GM19467 (cell line): ENCODE measurements around the gene ARHGAP4.
A peak's percentile ranks its signal among the peaks of the same experiment; 100 is the strongest.

Experiments
- ATAC-seq: cut with Tn5 transposase; IDR thresholded peaks from one replicate; pipeline ENCODE4 v1.9.1; 2021; ENCODE audit warnings: mild to moderate bottlenecking, moderate library complexity; ENCODE audit not compliant: unreplicated experiment

The ARHGAP4 gene

DNA sequence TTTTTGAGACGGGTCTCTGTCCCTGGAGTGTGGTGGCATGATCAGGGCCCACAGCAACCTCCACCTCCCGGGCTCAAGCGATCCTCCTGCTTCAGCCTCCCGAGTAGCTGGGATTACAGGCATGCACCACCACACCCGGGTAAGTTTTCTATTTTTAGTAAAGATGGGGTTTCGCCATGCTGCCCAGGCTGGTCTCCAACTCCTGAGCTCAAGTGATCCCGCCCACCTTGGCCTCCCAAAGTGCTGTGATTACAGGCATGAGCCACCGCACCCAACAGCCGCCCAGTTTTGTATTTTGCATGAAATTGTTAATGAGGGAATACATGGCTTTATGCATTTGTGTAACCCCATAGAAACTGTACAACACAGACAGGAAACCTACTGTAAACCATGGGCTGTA is 2.8 kb upstream of the ARHGAP4 start:
- ATAC-seq = no peak

- ATAC-seq = peak; percentile 68
Observed at GRCh38 chrX:153927922-153928760, 2.1 kb upstream of the ARHGAP4 start.

DNA sequence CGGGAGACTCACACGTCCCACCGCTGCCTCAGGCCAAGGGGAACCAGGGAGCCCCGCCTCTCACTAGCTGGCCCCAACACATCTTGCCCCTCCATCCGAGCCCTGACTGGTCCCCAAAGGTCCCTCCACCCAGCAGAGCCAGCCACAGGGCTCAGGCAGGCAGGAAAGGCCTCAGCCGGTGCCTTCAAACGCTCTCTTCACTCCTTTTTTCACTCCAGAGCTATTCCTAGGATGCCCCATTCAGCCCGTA is 1.5 kb upstream of the ARHGAP4 start:
- ATAC-seq = no peak

DNA sequence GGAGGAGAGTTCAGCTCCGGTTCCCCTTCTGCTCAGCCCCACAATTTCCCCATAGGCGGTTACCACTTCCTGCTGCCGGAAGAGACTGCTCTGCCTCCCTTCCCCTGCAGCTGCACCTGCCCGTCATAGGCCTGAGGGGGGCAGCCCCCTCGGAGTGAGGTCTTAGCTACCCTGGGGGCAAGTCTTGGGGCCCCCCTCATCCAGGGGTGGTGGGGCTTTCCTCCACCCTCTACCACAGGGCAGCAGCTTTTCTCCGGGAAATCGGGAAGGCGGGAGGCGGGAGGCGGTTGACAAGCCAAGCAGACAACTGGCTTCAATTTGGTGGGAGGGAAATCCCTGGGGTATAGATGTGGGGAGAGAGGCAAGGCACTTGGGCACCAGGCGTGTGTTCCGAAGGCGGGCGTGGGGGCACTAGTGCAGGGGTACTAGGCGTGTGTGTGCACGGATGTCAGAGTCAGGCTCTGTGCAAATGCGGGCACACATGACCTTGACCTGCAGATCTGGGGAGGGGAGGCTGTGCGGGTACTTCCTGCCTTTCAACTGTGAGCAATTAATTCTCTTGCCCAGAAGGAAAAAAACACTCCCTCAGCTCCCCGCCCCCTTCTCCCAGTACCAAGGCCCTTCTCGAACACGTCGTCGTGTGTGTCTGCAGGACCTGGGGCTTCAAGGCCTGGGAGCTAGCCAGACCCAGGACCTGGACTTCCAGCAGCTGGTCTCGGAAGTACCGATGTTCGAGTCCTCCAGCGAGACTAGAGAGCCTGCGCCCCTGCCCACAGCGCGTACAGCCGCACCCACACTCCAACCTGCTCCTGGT is 1.0 kb upstream of the ARHGAP4 start:
- peak; percentile 42 for ATAC-seq

GRCh38 chrX:153926552-153926857 is 441 bp upstream of the ARHGAP4 start:
- ATAC-seq = no peak

DNA sequence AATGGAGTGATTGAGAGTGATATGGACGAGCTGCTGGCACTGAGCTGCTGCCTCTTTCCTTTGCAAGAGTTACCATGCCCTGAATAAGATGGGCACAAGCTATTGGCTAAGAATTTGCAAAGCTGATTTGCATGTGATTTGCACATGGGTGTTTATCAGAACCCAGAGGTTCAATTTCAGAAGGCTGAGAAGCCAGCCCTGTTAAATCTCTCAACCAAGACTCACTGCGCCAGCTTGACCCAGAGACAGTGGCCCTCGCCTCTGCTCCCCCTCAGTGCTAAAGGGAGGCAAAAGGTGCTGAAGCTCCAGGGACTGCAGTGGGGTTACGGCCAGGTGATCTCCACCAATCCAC is 701 bp downstream of the ARHGAP4 start:
- no peak for ATAC-seq

DNA sequence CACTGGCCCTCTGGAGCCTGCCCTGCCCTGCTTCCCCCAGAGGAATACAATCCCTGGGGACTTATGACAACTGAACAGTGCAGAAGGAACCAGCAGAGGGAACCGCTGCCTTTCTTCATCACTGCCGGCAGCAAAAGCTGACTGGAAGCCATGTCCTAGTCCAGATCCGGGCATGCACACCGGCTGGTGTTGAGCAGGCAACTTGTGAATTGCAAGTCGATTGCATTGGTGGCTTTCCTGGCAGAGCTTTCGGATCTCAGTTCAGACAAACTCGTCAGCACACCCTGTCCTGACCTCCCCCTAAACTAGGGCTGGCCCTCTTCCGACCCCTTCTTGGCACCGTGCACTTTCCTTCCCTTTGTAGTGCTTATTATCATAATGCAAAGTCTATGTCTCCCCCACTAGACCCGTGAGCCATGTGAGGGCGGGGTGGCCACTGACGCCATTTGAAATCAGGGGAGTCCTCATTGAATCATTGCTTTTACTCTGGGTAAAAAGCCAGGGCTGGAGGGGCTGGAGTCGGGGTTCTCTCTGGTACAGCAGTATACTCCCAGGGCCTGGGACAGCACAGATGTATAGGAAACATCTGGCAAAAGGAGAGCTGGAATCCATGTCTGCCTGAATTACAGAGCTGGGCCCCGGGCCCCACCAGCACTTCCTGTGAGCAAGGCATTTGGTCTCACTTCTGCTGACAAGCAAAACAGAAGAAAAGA is 1.8 kb downstream of the ARHGAP4 start:
- no peak for ATAC-seq

GRCh38 chrX:153922932-153923857 is 2.9 kb downstream of the ARHGAP4 start:
- ATAC-seq = no peak

DNA sequence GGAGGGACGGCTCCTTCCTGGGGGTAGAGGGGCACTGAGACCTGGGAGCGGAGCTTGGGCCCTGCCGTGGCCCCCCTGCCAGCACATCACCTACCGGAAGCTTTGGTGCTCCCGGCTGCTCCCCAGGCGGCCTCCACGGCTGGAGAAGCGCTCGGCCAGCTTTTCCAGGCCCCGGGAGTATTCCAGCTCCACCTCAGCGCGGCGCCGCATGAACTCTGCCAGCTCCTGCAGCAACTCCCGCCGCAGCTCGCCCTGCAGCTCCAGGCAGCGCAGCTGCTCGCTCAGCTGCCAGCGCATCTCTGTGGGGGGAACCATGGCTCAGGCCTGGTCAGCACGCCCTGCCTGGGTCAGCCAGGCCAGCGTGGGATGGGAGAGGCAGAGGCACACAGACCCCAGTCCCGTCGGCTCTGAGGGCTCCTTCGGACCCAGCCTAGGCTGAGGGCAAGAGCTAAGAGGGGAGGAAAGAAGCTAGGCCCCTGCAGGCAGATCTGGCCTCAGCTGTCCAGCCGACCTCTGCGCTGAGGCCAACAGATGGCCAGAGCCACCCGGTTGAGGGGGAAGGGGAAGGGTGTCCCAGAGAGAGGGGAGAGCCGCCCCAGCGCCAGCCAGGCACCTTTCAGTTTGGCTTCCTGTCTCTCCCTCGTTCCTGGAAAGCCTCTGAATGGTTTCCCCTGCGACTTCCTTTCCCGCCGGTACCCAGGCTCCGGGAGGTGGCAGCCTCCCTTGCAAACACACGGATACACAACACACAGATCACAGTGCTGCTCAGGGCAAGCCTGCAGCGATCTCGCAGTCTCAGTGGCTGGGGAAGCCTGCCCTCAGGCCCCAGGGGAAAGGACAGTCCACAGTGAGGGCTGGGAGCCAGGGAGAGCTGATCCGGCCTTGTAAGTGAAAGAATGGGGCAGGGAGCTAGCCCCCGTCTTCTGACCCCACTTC is 4.3 kb downstream of the ARHGAP4 start:
- ATAC-seq = no peak

GRCh38 chrX:153921070-153921469 is 5.0 kb downstream of the ARHGAP4 start:
- ATAC-seq = no peak

- ATAC-seq = no peak
Observed at GRCh38 chrX:153920546-153920945, 5.5 kb downstream of the ARHGAP4 start.

- ATAC-seq = no peak
Observed at GRCh38 chrX:153919281-153919680, 6.8 kb downstream of the ARHGAP4 start.

DNA sequence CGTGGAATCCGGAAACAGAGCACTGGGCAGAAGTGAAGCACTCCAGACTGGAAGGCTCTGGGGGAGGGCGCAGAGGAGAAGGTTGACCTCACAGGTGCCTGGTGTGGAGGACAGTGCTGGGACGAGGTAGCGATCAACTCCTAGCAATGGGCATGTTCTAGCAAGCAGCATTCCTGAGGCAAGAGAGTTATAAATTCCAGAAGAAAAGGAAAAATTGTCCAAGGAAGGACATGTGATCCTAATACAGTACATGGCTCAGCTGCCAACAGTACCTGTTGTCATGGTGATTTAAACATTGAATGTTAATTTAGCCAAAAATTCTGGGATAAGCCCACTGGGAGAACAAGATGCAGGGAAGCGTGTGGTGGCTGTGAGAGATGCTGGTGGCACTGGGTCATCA is 8.2 kb downstream of the ARHGAP4 start:
- ATAC-seq = no peak

DNA sequence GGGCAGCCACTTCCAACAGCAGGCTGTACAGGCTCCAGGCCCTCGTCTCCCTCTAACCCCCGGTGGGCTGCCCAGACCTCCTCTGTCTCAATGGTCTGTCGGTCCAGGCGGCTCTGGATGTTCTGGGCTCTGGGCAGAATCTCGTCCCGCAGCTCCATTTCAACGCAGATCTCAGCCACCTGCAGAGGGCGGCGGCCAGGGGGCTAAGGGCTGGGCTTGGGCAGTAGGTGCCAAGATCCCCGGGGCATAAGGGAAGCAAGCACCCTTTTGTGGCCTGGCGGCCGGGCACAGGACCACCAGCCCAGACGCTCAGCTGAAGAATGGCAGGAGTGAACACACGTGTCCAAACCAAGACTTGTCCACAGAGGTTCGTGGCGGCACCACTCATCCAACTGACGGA is 12.4 kb downstream of the ARHGAP4 start:
- no peak for ATAC-seq

DNA sequence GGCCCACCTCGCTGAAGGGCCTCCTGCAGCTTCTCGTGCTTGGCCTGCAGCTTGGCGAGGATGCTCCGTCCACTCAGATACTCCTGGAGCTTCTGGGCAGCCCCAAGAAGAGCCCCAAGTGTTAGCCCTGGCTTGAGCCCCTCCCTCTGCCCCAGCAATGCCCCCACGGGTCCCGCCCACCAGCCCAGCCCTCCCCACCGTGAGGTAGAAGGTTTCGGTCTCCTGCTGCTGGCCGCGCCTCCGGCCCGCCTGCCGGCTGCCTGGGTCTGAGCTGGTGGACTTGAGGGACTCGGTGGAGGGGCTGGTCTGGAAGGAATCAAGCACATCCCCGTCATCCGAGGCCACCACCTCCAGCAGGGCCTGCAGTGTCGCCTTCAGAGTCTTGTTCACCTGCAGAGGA is 12.9 kb downstream of the ARHGAP4 start:
- no peak for ATAC-seq

- no peak for ATAC-seq
Observed at GRCh38 chrX:153911798-153912197, 14.3 kb downstream of the ARHGAP4 start.

GRCh38 chrX:153910446-153910845 is 15.6 kb downstream of the ARHGAP4 start:
- ATAC-seq = no peak

DNA sequence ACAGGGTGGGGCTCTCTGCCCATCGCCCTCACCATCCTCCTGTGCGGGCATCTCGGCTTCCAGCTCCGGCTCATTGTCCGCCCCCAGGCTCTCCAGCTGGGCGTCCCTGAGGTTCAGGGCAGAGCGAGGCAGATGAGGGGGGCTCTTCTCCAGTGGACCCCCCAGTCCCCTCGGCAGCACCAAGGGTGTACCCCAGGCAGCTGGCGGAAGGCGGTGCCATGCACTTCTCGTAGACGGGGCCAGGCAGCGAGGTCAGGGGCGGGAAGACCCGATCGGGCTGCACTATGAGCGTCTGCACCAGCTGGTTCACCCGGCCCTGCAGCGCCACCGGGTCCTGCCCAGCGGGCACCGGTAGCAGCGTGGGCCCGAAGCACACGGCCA is 16.1 kb downstream of the ARHGAP4 start:
- ATAC-seq = no peak

- ATAC-seq = no peak
Observed at GRCh38 chrX:153909024-153909979, 16.8 kb downstream of the ARHGAP4 start.
